K562 (cell line): Measurements from ENCODE around the gene ANK2. TPM values are rescaled to one million over a fixed set of nuclear protein-coding genes. Genes with fewer than 3 reads are reported as not detected.

Experiments used
- CREB3 ChIP-seq: fragments of 450-650 bp; conservative IDR thresholded peaks from 2 replicates; pipeline ENCODE4 v1.6.1; 2016; ENCODE audit warnings: missing genetic modification characterization, low read depth, mild to moderate bottlenecking, missing compliant biosample characterization, moderate library complexity
- ELK3 ChIP-seq: fragments of 450-650 bp; formaldehyde crosslinking; IDR thresholded peaks from 2 replicates; pipeline ENCODE4 v1.4.0; 2020; ENCODE audit warnings: mild to moderate bottlenecking
- IRF9 ChIP-seq: fragments of 450-650 bp; IDR thresholded peaks from 2 replicates; pipeline ENCODE4 v1.6.1; 2016; ENCODE audit warnings: missing biosample characterization, missing genetic modification characterization
- PBX2 ChIP-seq, 2 experiments: IDR thresholded peaks in 1 of 2; conservative IDR thresholded peaks in 1 of 2; 2 replicates each; pipeline ENCODE4 v1.6.1; 2016; ENCODE audit warnings: low read depth in 2 of 2, mild to moderate bottlenecking in 1 of 2, missing compliant biosample characterization in 1 of 2, missing genetic modification characterization in 1 of 2, moderate library complexity in 1 of 2
- POLR2AphosphoS5 ChIP-seq: IDR thresholded peaks from 2 replicates; pipeline ENCODE4 v1.6.1; 2011; ENCODE audit warnings: mild to moderate bottlenecking, low read depth, low read length, moderate library complexity; ENCODE audit not compliant: control insufficient read depth, insufficient read depth
- ZNF263 ChIP-seq: sonication (generic); formaldehyde crosslinking; IDR thresholded peaks from 2 replicates; pipeline ENCODE4 v1.8.0; 2022; ENCODE audit warnings: mild to moderate bottlenecking, missing genetic modification reagents, borderline replicate concordance
- ZNF318 ChIP-seq, 2 experiments: fragments of 450-650 bp; IDR thresholded peaks; 2 replicates each; pipeline ENCODE4 v1.6.1; 2016; ENCODE audit warnings: mild to moderate bottlenecking in 2 of 2, borderline replicate concordance in 1 of 2, low read depth in 1 of 2, moderate library complexity in 1 of 2
- polyA plus RNA-seq, 8 experiments: library from polyadenylated mRNA; depleted of rRNA in 4 of 8; stranded (reverse) in 5 of 8; unstranded in 3 of 8; fragments of >200 nt; fragmentation: Nextera tagmentation in 2 of 8; fragmentation: Illumina TruSeq in 1 of 8; extraction: Ambion mirVana in 2 of 8; extraction: Trizol in 1 of 8; gene quantifications; 2 replicates each; pipeline versions ENCODE4 v1.2.1 to v1.2.3, GENCODE V29; 2011 to 2014; ENCODE audit warnings: inconsistent platforms in 1 of 8, missing spikeins in 1 of 8
- total RNA-seq, 7 experiments: library from RNA; depleted of rRNA in 6 of 7; stranded (reverse); fragments of >200 nt in 6 of 7; fragmentation: Illumina TruSeq in 2 of 7; extraction: Trizol in 2 of 7; gene quantifications; 2 replicates each; pipeline versions ENCODE4 v1.2.1 to v1.2.3, GENCODE V29; 2011 to 2021; ENCODE audit warnings: low replicate concordance in 1 of 7

The ANK2 gene
- total and polyA plus RNA-seq, 9 of the 15 experiments (the other 6 are each of a cell fraction or from before 2014, with no cell fraction given), result 0.07 to 0.24 TPM; not detected in 7

- no peak for TF ChIP-seq ZNF318 (IDR thresholded peaks at IDR 0.05; ENCODE audit: borderline replicate concordance in 1 of 2, low read depth in 1 of 2)
- TF ChIP-seq IRF9 (tag), result no peak
- TF ChIP-seq PBX2 (CRISPR knock-in tag; IDR thresholded peaks at IDR 0.05; ENCODE audit: low read depth), result no peak
- TF ChIP-seq PBX2 (tag; conservative IDR thresholded peaks at IDR 0.05; ENCODE audit: low read depth), result no peak
- no peak for TF ChIP-seq CREB3 (tag)
- no peak for TF ChIP-seq ZNF263 (CRISPR knock-in tag)
- TF ChIP-seq POLR2AphosphoS5, result no peak
- no peak for TF ChIP-seq ELK3 (CRISPR knock-in tag)
Observed at GRCh38 chr4:113109106-113109718, 59.8 kb downstream of the ANK2 start (continued).
